Measurements from ENCODE around the gene DVL3.

The DVL3 gene

DNA sequence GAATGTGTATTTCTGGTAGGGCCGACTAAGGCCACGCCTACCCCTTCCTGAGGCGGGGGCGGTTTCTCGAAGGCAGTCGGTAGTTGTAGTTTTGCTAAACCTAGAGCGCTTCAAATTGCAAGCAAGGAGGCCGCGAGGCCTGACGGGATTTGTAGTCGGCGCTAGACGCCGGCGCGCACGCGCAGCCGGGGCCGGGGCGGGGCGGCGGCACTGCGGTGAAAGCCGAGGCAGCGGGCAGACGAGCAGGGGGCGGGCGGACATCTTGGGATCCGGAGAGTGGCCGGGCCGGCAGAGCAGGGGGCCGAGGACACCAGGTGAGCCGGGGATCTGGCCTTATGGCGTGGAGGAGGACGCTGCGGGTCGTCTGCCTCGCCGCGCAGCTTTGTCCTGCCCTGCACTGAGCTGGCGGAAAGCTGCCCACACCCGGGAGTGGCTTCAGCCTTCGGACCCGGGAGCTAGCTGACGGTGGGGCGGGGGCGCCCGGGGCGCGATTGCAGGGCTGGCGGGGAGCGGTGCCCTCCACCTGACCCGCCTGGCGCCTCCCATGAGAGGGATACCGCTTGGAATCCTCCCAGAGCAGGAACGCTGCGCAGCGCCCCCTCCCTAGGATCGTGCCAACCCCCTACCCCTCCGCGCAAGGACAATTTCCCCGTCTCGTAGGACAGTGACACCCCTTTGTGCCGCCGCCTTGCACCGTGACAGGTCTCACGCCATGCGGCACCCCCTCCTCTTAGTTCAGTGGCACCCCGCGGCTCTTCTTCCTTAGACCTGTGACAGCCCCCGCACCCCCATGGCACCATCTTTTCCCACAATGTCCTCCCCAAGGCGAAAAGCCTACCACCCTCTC lies 19.7 kb downstream of the DVL3 start, which contains the start of gene AP2M1:
AP2M1 (plus strand) TSS at position 210 of the 847 bp plus-strand sequence. CDS start 2,139 bp downstream, outside the sequence.
- Histone ChIP-seq H3K36me3 (ENCODE audit: insufficient read depth, low read length) (peaks cover 57% of the 10 kb centered on the region), H3K27ac (ENCODE audit: low read length) (peak within 1 kb of the TSS; percentile 88)
- DNase-seq, result peak; percentile 99

DNA sequence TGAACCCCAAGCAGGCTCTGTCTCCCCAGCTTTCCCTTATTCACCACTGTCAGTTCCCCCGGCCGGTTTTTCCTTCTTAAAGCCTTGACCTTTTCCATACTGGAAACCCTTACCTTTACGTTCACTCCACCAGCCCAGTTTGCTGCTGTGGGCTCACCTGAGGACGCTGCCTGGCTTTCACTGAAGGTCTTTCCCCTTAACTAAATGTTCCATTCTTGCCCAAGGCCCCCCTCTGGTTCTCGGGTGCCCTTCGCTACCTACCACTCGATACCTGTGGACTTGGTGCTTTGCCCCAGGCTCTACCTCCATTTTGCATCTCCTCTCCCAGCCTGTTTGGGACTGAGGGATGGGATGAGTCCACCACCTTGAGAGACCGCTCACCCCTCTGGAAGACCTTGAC lies 20.3 kb downstream of the DVL3 start:
- Histone ChIP-seq H3K36me3 (ENCODE audit: insufficient read depth, low read length) (peaks cover 61% of the 10 kb centered on the region), H3K27ac (ENCODE audit: low read length) (peak overlapping the region; percentile 88), H2AFZ (ENCODE audit: low read depth, low read length) (peak overlapping the region; percentile 96)

More for the DNA sequence above, 19.7 kb downstream of the DVL3 start, which contains the start of gene AP2M1:
- Histone ChIP-seq H2AFZ (ENCODE audit: low read depth, low read length) (peak within 1 kb of the TSS; percentile 96), H3K4me1 (ENCODE audit: insufficient read depth, low read length) (peaks cover 34% of the 10 kb centered on the region), H3K9ac (ENCODE audit: low read depth, low read length) (peak within 1 kb of the TSS; percentile 96), H3K4me2 (ENCODE audit: insufficient read depth, low read length) (peak within 1 kb of the TSS; percentile 97), H3K9me3 (ENCODE audit: insufficient read depth, low read length, severe bottlenecking) (no peaks in the 10 kb centered on the region), H3K27me3 (ENCODE audit: insufficient read depth, low read length, poor library complexity) (no peaks in the 10 kb centered on the region), H3K79me2 (ENCODE audit: insufficient read depth, low read length) (peaks cover 45% of the 10 kb centered on the region), H4K20me1 (ENCODE audit: insufficient read depth, low read length) (peaks cover 7% of the 10 kb centered on the region), H3K4me3 (ENCODE audit: low read depth in 1 of 2, low read length in 2 of 2) (peak within 1 kb of the TSS; percentile 93 to 98; a peak in 3 of 4 replicates)
- TF ChIP-seq EZH2 (IDR thresholded peaks at IDR 0.05; ENCODE audit: borderline replicate concordance, low read depth, low read length, severe bottlenecking), result no peak
- TF ChIP-seq, protein P1, sequence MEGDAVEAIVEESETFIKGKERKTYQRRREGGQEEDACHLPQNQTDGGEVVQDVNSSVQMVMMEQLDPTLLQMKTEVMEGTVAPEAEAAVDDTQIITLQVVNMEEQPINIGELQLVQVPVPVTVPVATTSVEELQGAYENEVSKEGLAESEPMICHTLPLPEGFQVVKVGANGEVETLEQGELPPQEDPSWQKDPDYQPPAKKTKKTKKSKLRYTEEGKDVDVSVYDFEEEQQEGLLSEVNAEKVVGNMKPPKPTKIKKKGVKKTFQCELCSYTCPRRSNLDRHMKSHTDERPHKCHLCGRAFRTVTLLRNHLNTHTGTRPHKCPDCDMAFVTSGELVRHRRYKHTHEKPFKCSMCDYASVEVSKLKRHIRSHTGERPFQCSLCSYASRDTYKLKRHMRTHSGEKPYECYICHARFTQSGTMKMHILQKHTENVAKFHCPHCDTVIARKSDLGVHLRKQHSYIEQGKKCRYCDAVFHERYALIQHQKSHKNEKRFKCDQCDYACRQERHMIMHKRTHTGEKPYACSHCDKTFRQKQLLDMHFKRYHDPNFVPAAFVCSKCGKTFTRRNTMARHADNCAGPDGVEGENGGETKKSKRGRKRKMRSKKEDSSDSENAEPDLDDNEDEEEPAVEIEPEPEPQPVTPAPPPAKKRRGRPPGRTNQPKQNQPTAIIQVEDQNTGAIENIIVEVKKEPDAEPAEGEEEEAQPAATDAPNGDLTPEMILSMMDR (IDR thresholded peaks at IDR 0.05; ENCODE audit: borderline replicate concordance, extremely low read depth, low read length, poor library complexity, severe bottlenecking), result peak; percentile 29
- peak; percentile 94 for ATAC-seq (ENCODE audit: insufficient read depth, low read depth)

GRCh38 chr3:184175981-184176376 lies 20.8 kb downstream of the DVL3 start:
- DNase-seq, result no peak
- ATAC-seq (ENCODE audit: insufficient read depth, low read depth), result no peak
- H3K79me2 ChIP-seq (ENCODE audit: insufficient read depth, low read length), result peaks cover 45% of the 10 kb centered on the region

More for the DNA sequence above, 20.3 kb downstream of the DVL3 start:
- TF ChIP-seq, protein P1 (IDR thresholded peaks at IDR 0.05; ENCODE audit: borderline replicate concordance, extremely low read depth, low read length, poor library complexity, severe bottlenecking), result no peak
- TF ChIP-seq EZH2 (IDR thresholded peaks at IDR 0.05; ENCODE audit: borderline replicate concordance, low read depth, low read length, severe bottlenecking), result no peak
- Histone ChIP-seq H3K27me3 (ENCODE audit: insufficient read depth, low read length, poor library complexity) (no peaks in the 10 kb centered on the region), H3K9ac (ENCODE audit: low read depth, low read length) (peak overlapping the region; percentile 96), H3K4me2 (ENCODE audit: insufficient read depth, low read length) (peak overlapping the region; percentile 97), H4K20me1 (ENCODE audit: insufficient read depth, low read length) (peaks cover 7% of the 10 kb centered on the region), H3K9me3 (ENCODE audit: insufficient read depth, low read length, severe bottlenecking) (no peaks in the 10 kb centered on the region), H3K4me1 (ENCODE audit: insufficient read depth, low read length) (peaks cover 34% of the 10 kb centered on the region), H3K4me3 (ENCODE audit: low read depth in 1 of 2, low read length in 2 of 2) (peak overlapping the region; percentile 93 to 98; a peak in 3 of 4 replicates), H3K79me2 (ENCODE audit: insufficient read depth, low read length) (peaks cover 45% of the 10 kb centered on the region)
- DNase-seq (no peak), ATAC-seq (ENCODE audit: insufficient read depth, low read depth) (no peak)

More at GRCh38 chr3:184175981-184176376, 20.8 kb downstream of the DVL3 start:
- H3K4me2 ChIP-seq (ENCODE audit: insufficient read depth, low read length), result peak overlapping the region; percentile 97
- no peaks in the 10 kb centered on the region for H3K27me3 ChIP-seq (ENCODE audit: insufficient read depth, low read length, poor library complexity)
- no peaks in the 10 kb centered on the region for H3K9me3 ChIP-seq (ENCODE audit: insufficient read depth, low read length, severe bottlenecking)
- peak overlapping the region; percentile 96 for H3K9ac ChIP-seq (ENCODE audit: low read depth, low read length)
- H3K36me3 ChIP-seq (ENCODE audit: insufficient read depth, low read length), result peaks cover 61% of the 10 kb centered on the region
- peak overlapping the region; percentile 93 to 98; a peak in 3 of 4 replicates for H3K4me3 ChIP-seq (ENCODE audit: low read depth in 1 of 2, low read length in 2 of 2)
- H2AFZ ChIP-seq (ENCODE audit: low read depth, low read length), result no peak overlapping the region
- peak overlapping the region; percentile 53 for H3K27ac ChIP-seq (ENCODE audit: low read length)
- peaks cover 34% of the 10 kb centered on the region for H3K4me1 ChIP-seq (ENCODE audit: insufficient read depth, low read length)
- peaks cover 7% of the 10 kb centered on the region for H4K20me1 ChIP-seq (ENCODE audit: insufficient read depth, low read length)
- TF ChIP-seq, protein P1 (IDR thresholded peaks at IDR 0.05; ENCODE audit: borderline replicate concordance, extremely low read depth, low read length, poor library complexity, severe bottlenecking), result no peak
- no peak for TF ChIP-seq EZH2 (IDR thresholded peaks at IDR 0.05; ENCODE audit: borderline replicate concordance, low read depth, low read length, severe bottlenecking)
